ENCODE data around the gene ARHGAP28. TPM values are rescaled to one million over a fixed set of nuclear protein-coding genes. Genes with fewer than 3 reads are reported as not detected.
A peak's percentile ranks its signal among the peaks of the same experiment; 100 is the strongest.
"Not testable (repeated sequence)": the region's sequence is repeated elsewhere in the genome, so short reads cannot be mapped to it uniquely, and the experiment has no call there.

ARHGAP28 gene
- total RNA-seq, 2 donors from 2014 or later: 1.8 to 3.5 TPM

DNA sequence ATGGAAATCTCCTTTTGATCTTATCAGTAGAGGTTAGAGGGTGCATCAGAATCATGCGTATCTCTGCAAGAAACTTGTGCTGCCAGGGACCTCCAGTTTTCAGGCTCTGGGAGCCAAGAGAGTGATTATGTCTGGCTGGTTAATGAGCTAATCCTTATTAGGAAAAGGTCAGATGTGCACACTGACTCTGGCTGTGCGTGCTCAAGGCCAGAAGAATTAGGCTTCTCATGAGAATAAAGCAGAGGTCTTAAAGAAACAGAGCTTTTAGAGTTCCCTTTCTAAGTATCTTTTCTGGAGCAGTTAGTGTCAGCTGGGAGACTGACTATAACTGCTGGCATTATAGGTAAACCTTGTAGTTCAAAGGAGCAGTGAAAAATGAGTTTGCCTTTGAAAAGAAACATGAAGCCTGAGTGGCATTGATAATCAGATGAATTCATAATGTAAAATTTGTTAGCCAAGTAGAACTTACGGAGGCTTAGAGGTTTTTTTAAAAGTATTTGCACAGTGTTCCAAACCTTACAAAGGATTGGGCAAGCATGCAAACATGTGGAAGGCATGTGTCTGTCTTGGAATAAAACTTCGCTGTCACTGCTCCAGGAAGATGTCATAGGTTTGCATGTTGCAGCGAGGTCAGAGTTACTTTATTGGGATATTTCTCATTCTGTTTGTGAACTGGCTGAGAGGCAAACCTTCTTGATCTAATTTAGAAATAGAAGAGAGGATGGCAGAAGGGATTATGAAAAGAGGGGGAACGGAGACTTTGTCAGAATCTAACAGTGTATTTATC is 151.7 kb downstream of the ARHGAP28 start:
- intact Hi-C loops (cut with DNase I): loop anchor here (10.0 kb wide), 2 partner anchors 136 to 1006 kb away; no protein-coding TSS in a partner anchor
- peak in 1 of 2 donors; percentile 78 for ATAC-seq
- DNase-seq: no peak

DNA sequence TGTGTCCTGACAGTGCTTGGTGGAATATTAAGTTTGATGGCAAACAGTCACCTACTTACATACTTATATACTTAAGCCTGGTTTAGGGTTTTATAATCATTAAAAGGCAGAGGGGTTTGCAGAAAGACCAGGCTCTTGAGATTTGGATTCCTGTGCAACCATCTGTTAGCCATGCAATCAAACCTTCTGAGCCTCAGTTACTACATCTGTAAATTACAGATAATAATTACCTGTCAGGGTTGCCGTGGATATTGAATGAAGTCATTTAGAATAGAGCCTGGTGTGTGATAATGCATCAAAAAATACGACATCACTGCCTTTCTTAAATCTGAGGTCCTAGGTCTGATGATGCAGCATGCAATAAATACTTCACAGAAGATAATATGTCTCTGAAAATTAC is 152.9 kb downstream of the ARHGAP28 start:
- DNase-seq (no peak), ATAC-seq (no peak)
- intact Hi-C loops (cut with DNase I): loop anchor here (10.0 kb wide), 2 partner anchors 138 to 1008 kb away; no protein-coding TSS in a partner anchor

DNA sequence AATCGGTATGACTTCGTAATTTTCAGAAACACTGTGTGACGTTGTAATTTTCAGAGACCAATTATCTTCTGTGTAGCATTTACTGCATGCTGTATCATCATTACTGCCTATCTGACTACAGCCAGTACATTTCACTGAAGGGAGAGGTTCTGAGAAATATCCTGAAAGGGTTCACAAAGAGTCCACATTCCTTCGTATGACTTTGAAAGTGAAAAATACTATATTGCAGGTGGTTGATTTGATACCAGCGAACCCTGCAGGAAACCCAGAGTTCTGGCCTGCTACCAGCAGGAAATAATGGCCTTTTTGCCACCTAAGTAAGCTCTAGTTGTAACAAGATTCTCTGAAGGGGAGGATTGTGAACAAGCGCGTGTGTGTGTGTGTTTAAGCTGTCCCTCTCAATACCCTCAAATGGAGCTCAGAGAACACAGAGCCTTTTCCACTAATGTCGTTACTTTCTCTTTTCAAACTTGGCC is 155.5 kb downstream of the ARHGAP28 start:
- ATAC-seq: peak; percentile 10 to 84
- no peak for DNase-seq
- intact Hi-C loops (cut with DNase I): loop anchor here (5.0 to 10.0 kb wide), 3 partner anchors 140 to 1013 kb away; no protein-coding TSS in a partner anchor

DNA sequence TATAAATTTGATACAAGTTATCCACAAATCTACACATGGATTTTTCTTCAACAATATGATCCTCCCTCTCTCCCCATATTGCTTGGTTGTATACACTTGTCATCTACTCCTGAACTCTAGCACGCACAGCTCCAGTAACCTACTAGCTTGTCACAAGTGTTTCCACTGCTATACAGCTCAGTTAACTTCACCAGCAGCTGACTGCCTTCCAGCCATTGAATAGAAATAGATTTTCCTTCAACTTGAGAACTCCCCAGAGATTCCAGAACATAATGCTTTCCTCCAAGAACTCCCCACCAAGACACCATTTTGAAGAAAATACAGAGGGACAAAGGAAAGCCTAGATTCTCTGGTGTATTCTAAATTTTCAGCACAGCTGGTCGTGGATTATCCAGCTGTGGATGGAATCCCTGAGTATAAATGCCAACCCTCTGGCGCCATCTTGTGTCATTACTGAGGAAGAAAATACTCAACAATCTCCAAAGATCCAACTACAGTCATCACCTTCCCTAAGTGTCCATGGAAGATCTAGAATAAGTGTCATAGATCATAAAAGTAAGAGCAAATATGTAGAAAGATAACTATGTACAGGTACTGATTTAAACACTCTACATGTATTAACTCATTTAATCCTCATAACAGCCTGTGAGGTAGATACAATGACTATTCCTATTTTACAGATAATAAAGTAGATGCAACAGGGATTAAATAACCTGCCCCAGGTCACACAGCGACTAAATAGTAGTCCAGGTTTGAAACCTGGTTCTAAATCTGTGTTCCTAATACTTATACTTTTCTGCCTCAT is 156.7 kb downstream of the ARHGAP28 start:
- ATAC-seq: peak; percentile 53 to 84
- intact Hi-C loops (cut with DNase I): loop anchor here (2.0 to 10.0 kb wide), 4 partner anchors 141 to 1014 kb away; no protein-coding TSS in a partner anchor
- DNase-seq: peak; percentile 52

DNA sequence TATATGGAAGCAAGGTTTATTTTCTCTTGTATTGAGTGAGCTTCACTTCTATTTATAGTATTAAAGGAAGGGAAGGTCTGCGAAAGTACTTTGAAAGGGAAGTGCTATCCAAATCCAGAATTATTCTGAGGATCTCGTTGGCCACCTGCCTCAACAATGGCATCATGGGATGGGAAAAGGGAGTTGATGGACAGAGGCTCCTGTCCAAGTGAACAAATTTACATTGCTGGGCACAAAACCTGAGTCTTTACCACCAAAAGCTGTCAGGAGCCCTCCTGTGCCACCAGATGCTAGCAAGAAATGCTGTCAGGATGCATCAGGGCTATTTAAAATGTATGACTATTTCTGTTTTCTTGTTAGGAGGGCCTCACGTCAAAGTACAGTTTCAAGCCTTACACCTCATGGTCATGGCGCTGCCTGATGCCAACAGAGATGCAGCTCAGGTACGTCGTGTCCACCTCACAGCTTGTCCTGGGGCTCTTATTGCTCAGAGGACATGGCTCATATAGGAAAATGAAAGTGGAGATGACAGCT is 157.3 kb downstream of the ARHGAP28 start:
- ATAC-seq (no peak), DNase-seq (no peak)
- intact Hi-C loops (cut with DNase I): loop anchor here (2.0 to 10.0 kb wide), 4 partner anchors 142 to 1015 kb away; no protein-coding TSS in a partner anchor

DNA sequence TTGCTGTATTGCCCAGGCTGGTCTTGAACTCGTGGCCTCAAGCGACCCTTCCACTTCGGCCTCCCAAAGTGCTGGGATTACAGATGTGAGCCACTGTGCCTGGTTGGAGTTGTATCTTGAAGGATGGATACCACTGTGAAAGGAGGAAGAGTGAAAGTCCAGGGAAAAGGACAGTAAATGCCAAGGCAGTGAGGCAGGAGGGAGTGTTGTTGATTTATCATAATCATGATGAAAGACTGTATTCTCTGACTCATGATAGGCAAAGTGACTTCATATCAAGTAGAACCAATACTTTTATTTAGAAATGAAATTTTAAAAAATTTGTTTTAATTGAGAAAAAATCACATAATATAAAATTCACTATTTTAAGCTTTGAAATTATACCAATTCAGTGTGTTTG is 162.3 kb downstream of the ARHGAP28 start:
- ATAC-seq (no peak), DNase-seq (no peak)
- intact Hi-C loops (cut with DNase I): no loop called here

DNA sequence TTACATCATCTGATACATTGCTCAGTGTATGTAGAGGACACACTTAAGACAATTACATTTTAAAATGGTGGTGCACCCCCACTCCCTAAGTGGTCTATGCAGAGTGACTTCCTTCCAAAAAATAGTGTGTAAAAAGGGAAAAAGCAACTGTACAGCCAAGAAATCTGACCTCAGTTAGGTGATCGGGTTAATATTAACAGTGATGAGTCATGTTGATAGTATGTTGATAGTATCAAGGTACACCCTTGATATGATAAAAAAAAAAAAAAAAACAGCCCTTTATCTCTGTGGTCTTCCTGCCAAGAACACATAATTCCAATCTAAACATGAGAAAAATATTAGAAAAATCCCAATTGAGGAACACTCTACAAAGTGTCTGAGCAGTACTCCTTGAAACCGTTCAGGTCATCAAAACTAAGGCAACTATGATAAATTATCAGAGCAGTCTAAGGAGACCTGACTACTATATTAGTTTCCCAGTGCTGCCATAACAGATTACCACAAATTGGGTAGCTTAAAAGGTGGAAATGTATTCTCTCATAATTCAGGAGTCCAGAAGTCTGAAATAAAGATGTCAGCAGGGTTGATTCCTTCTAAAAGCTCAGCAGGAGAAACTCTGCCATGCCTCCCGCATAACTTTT is 171.9 kb downstream of the ARHGAP28 start:
- intact Hi-C loops (cut with DNase I): no loop called here
- DNase-seq (no peak), ATAC-seq (no peak)

DNA sequence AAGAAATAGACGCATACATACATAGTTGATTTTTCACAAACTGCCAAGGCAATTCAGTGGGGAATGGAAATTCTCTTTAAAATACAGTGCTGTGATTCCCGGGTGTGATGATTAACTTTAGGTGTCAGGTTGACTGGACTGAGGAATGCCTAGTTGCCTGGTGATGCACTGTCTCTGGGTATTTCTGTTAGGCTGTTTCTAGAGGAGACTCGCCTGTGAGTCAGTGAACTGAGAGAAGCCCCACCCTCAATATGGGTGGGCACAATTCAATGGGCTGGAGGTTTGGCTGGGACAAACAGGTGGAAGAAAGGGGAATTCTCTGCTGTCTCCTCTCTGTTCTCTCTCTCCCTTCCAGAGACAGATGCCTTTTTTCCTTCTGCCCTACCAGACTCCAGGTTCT is 187.6 kb downstream of the ARHGAP28 start:
- intact Hi-C loops (cut with DNase I): loop anchor here (5.0 to 10.0 kb wide), 3 partner anchors 245 to 260 kb away; no protein-coding TSS in a partner anchor
- ATAC-seq (no peak), DNase-seq (no peak)

DNA sequence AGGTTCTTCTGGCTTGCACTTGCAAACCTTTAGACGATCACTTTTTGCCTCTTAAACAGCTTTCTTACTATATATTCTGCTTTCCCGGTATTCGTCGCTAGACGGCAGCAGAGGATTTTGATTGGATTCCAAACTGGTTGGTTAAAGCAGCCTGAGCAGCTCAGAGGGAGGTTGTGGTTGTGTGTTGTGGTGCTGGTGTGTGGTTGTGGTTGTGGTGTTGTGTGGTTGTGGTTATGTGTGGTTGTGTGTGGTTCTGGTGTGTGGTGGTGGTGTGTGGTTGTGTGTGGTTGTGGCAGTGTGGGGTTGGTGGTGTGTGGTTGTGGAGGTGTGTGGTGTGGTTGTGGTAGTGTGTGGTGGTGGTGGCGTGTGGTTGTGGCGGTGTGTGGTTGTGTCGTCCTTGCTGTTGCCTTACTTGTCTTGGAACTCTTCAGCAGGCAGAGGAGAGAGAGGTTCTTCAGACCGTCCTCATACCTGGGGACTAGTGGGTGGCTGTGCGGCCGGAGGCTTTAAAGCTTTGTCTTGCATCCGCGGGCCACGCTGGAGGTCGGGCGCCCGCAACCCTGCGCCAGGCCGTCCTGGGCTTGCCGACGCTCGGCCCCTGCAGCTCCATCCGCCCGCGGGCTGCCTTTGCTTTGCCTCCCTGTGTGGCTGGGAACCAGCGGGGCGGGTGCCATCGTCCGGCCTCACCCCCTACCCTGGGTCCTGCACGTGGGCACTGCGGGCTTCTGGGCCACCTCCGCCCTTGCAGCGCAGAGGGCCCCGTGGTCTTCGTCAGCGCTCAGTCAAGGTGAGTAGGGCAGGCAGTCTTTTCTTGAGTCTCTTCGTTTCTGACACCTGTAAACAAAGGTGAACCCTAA is 190.8 kb downstream of the ARHGAP28 start:
- ATAC-seq: peak in 1 of 2 donors; percentile 57
- DNase-seq: no peak
- intact Hi-C loops (cut with DNase I): no loop called here

DNA sequence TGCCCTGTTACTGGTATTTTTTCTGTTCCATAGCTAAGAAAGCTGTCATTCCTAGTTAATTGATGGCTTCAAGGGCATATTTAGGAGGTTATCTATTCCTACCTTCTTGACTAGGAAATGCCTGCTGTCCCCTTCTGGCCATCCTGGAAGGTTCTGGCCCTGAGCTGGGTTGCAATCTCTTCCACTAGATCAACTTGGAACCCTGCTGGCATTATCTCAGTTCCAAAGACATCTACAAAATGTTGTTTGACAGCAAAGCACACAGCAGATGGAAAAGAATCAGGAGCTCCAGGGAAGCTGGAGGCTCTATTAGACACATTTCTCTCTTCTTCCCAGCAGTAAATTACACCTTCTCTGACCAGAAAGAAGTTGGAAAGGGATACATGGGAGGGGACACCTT is 192.1 kb downstream of the ARHGAP28 start:
- ATAC-seq (no peak), DNase-seq (no peak)
- intact Hi-C loops (cut with DNase I): no loop called here

DNA sequence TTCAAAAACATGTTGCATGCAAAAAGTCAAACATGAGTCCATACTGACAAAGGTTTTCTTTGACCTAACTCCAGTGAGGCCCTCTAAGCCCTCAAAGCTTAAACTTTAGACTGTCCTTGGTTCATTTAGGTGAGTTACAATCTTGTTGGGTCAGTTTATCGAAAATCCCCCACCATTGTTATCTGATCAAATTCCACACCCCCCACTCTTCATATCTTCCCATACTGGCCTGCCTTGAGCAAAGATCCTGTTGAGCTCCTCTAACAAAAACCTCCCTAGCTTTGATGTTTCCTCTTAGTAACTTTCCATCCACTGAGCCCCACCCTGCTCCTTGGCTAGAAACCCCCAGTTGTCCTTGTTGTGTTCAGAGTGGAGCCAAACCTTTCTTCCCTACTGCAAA is 193.7 kb downstream of the ARHGAP28 start:
- intact Hi-C loops (cut with DNase I): no loop called here
- DNase-seq (no peak), ATAC-seq (no peak)

DNA sequence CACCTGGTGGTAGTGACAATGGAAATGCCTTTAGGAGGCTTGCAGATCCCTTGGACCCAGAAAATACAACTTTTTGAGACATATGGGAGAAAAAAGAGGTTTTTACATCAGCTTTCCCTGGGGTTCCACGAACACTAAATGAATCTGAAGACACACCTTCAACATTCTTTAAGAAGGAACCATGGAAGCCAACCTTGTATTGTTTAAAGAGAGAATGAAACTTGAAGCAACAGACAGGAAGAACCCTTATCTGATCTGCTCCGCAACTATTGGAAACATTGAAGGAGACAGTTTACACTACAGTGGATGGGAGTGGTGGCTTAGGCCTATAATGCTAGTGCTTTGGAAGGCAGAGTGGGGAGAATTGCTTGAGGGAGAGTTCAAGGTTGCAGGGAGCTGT is 197.6 kb downstream of the ARHGAP28 start:
- DNase-seq (no peak), ATAC-seq (no peak)
- intact Hi-C loops (cut with DNase I): no loop called here

DNA sequence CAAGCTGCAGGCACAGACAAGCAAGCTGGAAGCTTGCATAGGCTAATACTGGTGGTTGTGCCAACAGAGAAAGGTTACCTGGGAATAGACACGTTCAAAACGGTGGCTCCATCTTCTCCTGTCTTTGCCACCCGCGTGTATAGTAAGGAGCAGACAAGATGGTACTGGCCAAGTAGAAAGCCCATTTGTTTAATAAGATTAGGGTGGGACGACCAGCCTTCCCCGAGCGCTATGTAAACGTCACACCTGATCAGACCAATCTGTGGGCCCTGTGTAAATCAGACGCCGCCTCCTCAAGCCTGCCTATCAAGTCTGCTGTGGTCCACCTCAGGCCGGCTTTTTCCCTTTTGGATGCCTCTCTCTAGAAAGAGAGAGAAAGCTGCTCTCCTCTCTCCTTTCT is 198.8 kb downstream of the ARHGAP28 start:
- no peak for DNase-seq
- intact Hi-C loops (cut with DNase I): no loop called here

DNA sequence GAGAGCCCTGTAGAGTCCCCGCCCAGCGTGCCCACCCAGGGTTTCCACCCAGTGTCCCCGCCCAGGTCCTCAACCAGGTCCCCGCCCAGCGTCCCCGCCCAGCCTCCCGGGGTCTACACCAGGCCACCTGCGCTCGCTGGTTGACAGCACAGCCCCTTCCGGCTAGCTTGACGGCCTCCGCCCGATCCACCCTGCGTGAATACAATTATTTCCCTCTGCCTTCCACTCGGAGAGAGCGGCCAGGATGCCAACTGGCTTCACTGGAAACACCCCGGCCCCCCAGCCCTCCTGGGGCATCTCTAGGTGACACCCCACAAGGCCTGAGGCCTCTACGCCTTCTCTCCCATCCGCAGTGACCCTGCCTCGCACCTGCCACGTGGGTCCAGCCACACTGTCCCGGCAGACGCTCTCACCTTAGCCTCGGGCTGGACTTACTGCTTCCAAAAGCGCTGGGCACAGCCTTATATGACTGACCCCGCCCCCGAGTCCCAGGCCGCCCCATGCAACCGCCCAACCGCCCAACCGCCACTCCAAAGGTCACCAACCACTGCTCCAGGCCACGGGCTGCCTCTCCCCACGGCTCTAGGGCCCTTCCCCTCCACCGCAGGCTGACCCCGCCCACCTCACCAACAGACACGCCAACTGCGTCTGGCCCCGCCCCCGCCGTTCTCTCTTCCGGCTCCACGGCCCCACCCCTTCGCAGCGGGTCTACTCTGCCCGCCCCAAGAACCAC is 200.0 kb downstream of the ARHGAP28 start:
- intact Hi-C loops (cut with DNase I): no loop called here
- DNase-seq (no peak), ATAC-seq (no peak)

More for the DNA sequence above, 198.8 kb downstream of the ARHGAP28 start:
- no peak for ATAC-seq

DNA sequence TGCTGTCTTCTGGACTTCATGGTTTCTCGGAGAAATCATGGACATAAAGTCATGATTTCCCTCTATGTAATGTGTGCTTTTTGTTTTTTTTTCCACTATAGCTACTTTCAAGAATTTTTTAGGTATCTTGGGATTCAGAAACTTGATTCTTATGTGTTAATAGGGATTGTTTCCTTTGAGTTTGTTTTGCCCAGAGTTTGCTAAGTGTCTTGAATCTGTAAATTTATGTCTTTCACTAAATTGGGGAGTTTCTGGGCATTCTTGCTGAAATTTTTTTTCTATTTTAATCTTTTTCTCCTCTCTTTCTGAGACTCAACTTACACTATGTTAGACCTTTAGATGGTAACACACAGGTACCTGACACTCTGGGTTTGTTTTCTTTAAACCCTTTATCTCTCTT is 205.3 kb downstream of the ARHGAP28 start:
- no peak for DNase-seq
- no peak for ATAC-seq
- intact Hi-C loops (cut with DNase I): no loop called here

DNA sequence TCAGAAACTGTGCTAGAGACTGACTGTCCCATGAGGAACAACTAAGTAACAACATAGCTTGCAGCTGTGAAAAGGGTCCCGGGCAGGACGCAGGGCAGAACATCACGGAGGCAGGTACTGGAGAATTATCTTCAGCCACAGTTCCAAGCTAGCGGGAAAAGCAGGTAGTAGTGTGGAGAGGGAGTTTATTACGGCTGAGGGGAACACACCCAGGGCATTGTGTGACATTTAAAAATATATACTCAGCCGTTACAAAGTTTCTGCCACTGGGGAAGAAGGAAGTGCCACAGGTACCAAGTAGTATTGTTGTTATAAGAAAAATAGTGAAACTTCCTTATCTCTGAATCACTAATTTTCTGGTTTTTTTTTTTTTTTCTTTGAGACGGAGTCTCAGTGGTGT is 208.5 kb downstream of the ARHGAP28 start:
- DNase-seq: no peak
- intact Hi-C loops (cut with DNase I): no loop called here
- ATAC-seq: no peak

DNA sequence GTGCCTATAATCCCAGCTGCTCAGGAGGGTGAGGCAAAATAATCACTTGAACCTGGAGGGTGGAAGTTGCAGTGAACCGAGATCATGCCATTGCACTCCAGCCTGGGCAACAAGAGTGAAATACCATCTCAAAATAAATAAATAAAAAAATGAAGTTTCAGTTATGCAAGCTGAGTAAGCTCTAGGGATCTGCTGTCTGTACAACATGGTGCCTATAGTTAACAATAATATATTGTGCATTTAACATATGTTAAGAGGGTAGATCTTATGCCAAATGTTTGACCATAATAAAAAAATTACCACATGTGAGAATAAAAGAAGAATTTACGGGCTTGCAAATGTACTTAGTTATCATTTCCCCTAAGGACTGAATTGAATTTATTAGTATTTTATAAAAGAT is 208.9 kb downstream of the ARHGAP28 start:
- intact Hi-C loops (cut with DNase I); DNase-seq; ATAC-seq: not testable (repeated sequence)

DNA sequence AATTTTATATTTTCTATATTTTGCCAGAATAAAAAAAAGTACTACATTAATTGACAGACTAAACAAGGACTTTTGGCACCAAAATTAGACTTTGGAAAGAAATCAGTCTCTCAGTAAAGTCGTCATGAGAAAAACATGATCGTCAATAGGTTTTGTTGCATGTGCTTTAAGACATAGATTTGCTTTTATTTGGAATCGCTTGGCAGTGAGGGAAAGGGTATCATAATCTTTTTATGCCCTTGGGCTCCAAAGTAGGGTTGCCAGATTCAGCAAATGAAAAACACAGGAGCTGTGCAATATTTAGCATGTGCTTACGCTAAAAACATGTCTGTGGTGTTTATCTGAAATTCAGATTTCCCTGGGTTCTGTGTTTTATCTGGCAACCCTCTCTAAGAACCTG is 210.5 kb downstream of the ARHGAP28 start:
- ATAC-seq (no peak), DNase-seq (no peak)
- intact Hi-C loops (cut with DNase I): no loop called here

Data from left cardiac atrium (tissue), 4 donors.